GM23248 (cell line): ENCODE measurements around the gene ACTRT1.

Experiments used
- EZH2 ChIP-seq: fragments of 200-600 bp; sonication (generic); IDR thresholded peaks from 2 replicates; pipeline ENCODE4 v1.6.1; 2018; ENCODE audit warnings: antibody characterized with exemption, mild to moderate bottlenecking; ENCODE audit not compliant: insufficient read depth, poor library complexity, severe bottlenecking
- EZH2phosphoT487 ChIP-seq: fragments of 200-600 bp; sonication (generic); IDR thresholded peaks from 2 replicates; pipeline ENCODE4 v1.6.1; 2018; ENCODE audit warnings: antibody characterized with exemption, moderate library complexity, mild to moderate bottlenecking, low read depth; ENCODE audit not compliant: insufficient read depth

DNA sequence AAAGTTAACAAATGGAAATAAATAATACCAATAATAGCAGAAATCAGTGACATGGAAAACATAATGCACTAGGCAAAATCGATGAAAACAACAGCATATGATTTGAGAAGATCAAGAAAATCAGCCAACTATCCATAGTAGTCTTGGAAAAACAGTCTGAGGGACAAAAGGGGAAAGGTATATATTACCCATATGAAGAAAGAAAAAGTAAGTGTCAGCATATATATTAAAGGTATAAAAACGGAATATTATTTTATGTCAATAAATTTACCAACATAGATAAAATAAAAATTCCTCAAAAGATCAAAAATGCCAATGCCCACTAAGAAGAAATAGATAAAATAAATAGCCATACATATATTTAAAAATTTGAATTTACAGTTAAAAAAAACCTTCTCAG lies 33.0 kb downstream of the ACTRT1 start:
- TF ChIP-seq EZH2: no peak
- TF ChIP-seq EZH2phosphoT487: no peak
